ENCODE results near the gene TUBB. TPM values are rescaled to one million over a fixed set of nuclear protein-coding genes. Genes with fewer than 3 reads are reported as not detected.
A peak's percentile ranks its signal among the peaks of the same experiment; 100 is the strongest.

Gene TUBB
- total and polyA plus RNA-seq, 9 donors, result 242 to 772 (median 630) TPM

DNA sequence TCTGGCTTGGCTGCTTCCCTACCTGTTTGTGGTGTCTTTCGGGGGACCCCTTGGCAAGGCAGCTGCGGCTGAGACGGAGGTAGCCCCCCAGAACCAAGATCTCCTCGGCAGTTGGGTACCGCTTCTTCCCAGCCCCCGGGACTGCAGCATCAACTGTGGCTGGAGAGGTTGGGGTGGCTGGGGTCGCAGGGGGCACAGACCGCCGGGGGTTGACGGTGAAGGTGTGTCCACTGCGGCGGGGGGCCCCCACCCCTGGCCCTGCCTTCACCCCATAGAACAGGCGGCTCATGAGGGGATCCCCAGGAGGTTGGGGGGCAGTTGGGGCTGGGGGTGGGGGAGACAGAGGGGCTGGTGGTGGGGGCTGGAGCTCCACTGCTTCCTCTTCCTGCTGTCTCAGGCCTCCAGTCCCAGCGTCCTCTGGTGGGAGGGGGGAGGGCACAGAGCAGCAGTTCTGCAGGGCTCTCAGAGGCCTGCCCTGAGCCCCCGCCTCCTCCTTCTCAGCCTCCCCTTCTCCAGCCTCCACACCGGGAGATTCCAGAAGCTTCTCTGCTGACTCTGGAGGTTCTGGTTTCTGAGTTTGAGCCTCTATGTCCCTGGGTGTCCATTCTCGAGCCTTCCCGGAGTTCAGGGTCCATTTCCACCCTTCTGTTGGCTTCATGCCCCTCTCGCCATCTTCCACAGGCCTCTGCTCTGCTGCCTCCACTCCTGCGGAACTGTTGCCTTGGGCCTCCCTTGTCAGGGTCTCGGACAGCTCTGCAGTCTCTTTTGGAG is 35.6 kb upstream of the TUBB start:
- intact Hi-C loops (cut with DNase I), result loop anchor here in 3 of 4 donors (5.0 to 10.0 kb wide), 2 partner anchors 67 to 200 kb away; partner anchors contain the start of genes DDR1 (in 2 of the 3), MRPS18B (in 1 of the 3) and PPP1R10 (in 1 of the 3)
- Histone ChIP-seq H3K4me3 (peak overlapping the region; percentile 54), H3K9me3 (no peaks in the 10 kb centered on the region), H3K4me1 (ENCODE audit: insufficient read depth) (peaks cover 15% of the 10 kb centered on the region), H3K27me3 (no peaks in the 10 kb centered on the region), H3K36me3 (no peaks in the 10 kb centered on the region), H3K27ac (peak overlapping the region; percentile 95 to 96)
- WGBS, 3 donors, result 25 to 28% (median 26%) methylated on average over 14 to 21 of the region's 21 CpGs
- DNase-seq, result peak in 3 of 5 donors; percentile 42 to 53 (median 51)
- TF ChIP-seq POLR2A (IDR thresholded peaks at IDR 0.05), result no peak

DNA sequence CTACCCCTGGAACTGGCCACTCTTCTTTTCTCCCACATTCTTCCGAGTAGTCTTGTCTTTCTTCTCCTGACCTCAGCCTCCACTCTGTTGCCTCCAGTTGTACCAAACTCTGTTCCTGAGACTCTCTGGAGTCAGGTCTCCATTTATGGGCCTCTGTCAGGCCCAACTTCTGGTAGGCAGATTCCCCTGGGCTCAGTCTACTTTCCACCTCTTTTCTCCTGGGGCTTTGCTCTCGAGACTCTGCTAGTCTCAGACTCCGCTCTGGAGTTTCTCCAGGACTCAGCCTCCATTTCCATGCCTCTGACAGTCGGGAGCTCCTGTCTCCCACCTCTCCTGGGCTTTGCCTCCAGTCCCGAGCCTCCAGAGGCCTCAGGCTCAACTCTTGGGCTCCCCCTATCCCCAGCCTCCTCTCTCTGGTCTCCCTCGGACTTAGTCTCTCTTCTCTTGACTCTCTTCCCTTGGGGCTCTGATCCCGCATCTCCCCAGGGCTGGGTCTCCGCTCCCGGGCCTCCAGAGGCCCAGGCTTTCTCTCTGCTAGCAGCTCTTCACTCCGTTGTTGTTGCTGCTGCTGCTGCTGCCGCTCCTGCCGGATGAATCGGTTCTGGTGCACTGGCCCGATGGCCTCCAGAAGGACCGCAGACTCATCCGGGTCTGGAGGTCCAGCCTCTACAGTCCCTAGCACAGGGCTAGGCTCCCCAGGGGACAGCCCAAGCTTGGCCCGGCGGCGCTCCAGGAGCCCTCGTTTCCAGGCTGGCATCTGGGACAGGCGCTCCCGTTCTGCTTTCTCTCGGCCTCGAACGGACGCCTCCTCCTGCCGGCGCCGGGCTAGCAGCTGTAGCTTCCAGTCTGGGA is 34.8 kb upstream of the TUBB start:
- TF ChIP-seq POLR2A (IDR thresholded peaks at IDR 0.05), result no peak
- TF ChIP-seq, protein P1, sequence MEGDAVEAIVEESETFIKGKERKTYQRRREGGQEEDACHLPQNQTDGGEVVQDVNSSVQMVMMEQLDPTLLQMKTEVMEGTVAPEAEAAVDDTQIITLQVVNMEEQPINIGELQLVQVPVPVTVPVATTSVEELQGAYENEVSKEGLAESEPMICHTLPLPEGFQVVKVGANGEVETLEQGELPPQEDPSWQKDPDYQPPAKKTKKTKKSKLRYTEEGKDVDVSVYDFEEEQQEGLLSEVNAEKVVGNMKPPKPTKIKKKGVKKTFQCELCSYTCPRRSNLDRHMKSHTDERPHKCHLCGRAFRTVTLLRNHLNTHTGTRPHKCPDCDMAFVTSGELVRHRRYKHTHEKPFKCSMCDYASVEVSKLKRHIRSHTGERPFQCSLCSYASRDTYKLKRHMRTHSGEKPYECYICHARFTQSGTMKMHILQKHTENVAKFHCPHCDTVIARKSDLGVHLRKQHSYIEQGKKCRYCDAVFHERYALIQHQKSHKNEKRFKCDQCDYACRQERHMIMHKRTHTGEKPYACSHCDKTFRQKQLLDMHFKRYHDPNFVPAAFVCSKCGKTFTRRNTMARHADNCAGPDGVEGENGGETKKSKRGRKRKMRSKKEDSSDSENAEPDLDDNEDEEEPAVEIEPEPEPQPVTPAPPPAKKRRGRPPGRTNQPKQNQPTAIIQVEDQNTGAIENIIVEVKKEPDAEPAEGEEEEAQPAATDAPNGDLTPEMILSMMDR (IDR thresholded peaks at IDR 0.05), result no peak
- no peak for TF ChIP-seq EP300 (IDR thresholded peaks at IDR 0.05)
- peaks cover 11% of the 10 kb centered on the region for H3K4me1 ChIP-seq (ENCODE audit: insufficient read depth)
- H3K27me3 ChIP-seq, result no peaks in the 10 kb centered on the region
- H3K36me3 ChIP-seq, result no peaks in the 10 kb centered on the region
- intact Hi-C loops (cut with DNase I), result loop anchor here in 3 of 4 donors (2.0 to 10.0 kb wide), 3 partner anchors 35 to 199 kb away; partner anchors contain the start of genes TUBB (in 3 of the 3), DDR1 (in 2 of the 3), MRPS18B (in 1 of the 3) and PPP1R10 (in 1 of the 3)
- WGBS, 3 donors, result 43 to 53% (median 47%) methylated on average over 29 of the region's 29 CpGs
- no peaks in the 10 kb centered on the region for H3K9me3 ChIP-seq
- DNase-seq, result peak in 2 of 5 donors; percentile 50 to 52
- peak overlapping the region; percentile 54 for H3K4me3 ChIP-seq
- H3K27ac ChIP-seq, result peak overlapping the region; percentile 95 to 96

DNA sequence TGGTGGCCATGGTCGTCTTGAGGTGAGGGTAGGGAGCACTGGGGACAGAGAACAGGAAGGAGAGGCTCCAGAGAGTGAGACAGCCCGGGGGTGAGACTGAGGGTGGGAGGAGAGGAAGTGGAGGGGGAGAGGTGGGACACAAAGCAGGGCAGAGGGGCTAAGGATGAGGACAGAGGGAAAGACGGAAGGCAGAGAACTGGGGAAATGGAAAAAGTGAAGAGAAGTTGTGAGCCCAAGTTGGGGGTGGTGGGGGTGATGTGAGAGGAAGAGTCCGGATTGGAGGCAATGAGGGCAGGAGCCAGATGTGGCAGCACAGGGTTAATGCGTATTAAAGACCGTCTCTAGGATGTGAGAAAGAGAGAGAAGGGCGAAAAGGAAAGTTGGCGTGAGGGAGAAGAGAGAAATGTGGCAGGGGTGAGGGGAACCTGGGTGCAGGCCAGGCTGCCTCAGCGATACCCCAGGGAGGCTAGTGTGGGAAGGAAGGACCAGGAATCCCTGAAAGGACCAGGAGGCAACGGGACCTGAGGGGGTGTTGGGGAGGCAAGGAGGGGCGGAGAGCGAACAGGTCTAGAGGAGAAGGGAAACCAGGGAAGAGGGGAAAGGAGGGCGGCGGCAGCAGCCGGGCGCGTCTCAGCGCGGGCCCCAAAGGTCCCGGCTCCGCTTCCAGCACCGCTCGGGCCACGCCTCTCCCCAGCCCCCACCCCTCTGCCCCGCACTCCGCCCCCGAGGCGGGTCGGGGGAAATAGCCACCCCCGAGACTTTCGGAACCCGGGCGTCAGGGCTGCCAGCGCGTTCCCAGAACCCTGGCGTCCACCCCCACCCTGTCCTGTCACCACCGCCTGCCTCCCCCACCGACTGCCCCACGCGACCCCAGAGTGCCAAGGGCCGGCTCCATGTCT is 33.9 kb upstream of the TUBB start, which contains the start of gene PPP1R18:
Gene PPP1R18, minus strand, starts transcription at position 637 of the 899 bp plus-strand sequence. Its CDS starts 627 bp downstream, at position 10.
- WGBS, 3 donors, result 1 to 2% (median 2%) methylated on average over 39 to 41 of the region's 41 CpGs
- H3K27ac ChIP-seq, result peak within 1 kb of the TSS; percentile 95 to 96
- no peaks in the 10 kb centered on the region for H3K36me3 ChIP-seq
- H3K4me1 ChIP-seq (ENCODE audit: insufficient read depth), result peaks cover 11% of the 10 kb centered on the region
- no peaks in the 10 kb centered on the region for H3K9me3 ChIP-seq
- DNase-seq, result peak; percentile 82 to 87 (median 82)
- intact Hi-C loops (cut with DNase I), result loop anchor here in 3 of 4 donors (2.0 to 10.0 kb wide), 3 partner anchors 35 to 199 kb away; partner anchors contain the start of genes TUBB (in 3 of the 3), DDR1 (in 2 of the 3), MRPS18B (in 1 of the 3) and PPP1R10 (in 1 of the 3)
- H3K27me3 ChIP-seq, result no peaks in the 10 kb centered on the region
- peak within 1 kb of the TSS; percentile 54 for H3K4me3 ChIP-seq
- no peak for TF ChIP-seq EP300 (IDR thresholded peaks at IDR 0.05)
- TF ChIP-seq, protein P1 (IDR thresholded peaks at IDR 0.05), result no peak
- peak; percentile 17 for TF ChIP-seq POLR2A (IDR thresholded peaks at IDR 0.05)

DNA sequence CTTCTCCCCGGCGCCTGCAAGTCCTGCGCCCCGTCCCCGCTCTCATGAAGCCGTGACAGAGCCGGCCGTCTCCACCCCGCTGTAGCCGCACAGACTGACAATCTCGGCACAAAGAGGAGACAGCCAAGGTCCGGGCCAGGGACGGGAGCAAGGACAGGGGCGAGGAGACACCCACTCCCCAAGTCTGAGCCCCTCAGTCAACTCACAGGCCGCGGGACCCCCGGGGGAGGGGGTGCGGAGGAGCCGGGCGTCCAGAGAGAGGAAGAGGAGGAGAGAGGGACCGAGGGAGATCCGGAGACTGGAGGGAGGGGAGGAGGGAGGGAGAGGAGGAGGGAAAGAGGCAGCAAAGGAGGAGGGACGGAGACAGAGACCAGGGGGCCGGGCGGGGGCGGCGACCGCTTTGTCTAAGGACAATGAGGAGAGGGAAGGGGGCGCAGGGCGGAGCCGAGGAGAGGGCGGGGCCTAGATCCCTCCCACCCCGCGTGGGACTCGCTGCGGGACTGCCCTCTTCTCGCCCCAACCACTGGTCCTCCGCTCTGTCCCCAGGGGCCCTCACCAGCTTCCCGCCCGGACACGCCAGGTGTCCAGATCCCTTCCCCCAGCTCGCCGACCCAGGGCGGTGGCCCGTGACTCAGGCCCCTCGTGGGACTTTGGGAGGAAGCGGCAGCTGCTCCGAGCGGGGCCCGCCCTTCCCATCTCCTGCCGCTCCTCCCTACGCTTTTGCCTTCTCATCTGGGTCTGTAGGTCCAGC is 33.1 kb upstream of the TUBB start:
- peak; percentile 91 to 93 (median 93) for DNase-seq
- intact Hi-C loops (cut with DNase I), result loop anchor here in 3 of 4 donors (2.0 to 10.0 kb wide), 3 partner anchors 34 to 198 kb away; partner anchors contain the start of genes TUBB (in 3 of the 3), DDR1 (in 2 of the 3), MRPS18B (in 1 of the 3) and PPP1R10 (in 1 of the 3)
- TF ChIP-seq, protein P1 (IDR thresholded peaks at IDR 0.05), result no peak
- TF ChIP-seq EP300 (IDR thresholded peaks at IDR 0.05), result peak; percentile 35
- TF ChIP-seq POLR2A (IDR thresholded peaks at IDR 0.05), result peak; percentile 64
- Histone ChIP-seq H3K4me3 (peak overlapping the region; percentile 54), H3K27me3 (no peaks in the 10 kb centered on the region), H3K27ac (peak overlapping the region; percentile 95 to 96), H3K36me3 (no peaks in the 10 kb centered on the region), H3K4me1 (ENCODE audit: insufficient read depth) (peaks cover 10% of the 10 kb centered on the region), H3K9me3 (no peaks in the 10 kb centered on the region)
- WGBS, 3 donors, result 0% methylated on average over 45 to 52 of the region's 52 CpGs
